ENCODE data around the gene TM6SF1.

- TF ChIP-seq, protein P1, sequence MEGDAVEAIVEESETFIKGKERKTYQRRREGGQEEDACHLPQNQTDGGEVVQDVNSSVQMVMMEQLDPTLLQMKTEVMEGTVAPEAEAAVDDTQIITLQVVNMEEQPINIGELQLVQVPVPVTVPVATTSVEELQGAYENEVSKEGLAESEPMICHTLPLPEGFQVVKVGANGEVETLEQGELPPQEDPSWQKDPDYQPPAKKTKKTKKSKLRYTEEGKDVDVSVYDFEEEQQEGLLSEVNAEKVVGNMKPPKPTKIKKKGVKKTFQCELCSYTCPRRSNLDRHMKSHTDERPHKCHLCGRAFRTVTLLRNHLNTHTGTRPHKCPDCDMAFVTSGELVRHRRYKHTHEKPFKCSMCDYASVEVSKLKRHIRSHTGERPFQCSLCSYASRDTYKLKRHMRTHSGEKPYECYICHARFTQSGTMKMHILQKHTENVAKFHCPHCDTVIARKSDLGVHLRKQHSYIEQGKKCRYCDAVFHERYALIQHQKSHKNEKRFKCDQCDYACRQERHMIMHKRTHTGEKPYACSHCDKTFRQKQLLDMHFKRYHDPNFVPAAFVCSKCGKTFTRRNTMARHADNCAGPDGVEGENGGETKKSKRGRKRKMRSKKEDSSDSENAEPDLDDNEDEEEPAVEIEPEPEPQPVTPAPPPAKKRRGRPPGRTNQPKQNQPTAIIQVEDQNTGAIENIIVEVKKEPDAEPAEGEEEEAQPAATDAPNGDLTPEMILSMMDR (IDR thresholded peaks at IDR 0.05; ENCODE audit: low read length), result no peak
- TF ChIP-seq EZH2phosphoT487 (IDR thresholded peaks at IDR 0.05; ENCODE audit: low read length), result no peak
- no peak for TF ChIP-seq EZH2 (optimal IDR thresholded peaks at IDR 0.05; ENCODE audit: low read depth, low read length)
Observed at GRCh38 chr15:83062768-83063180, 44.7 kb upstream of the TM6SF1 start.
